A673 (cell line): ENCODE results near the gene CFAP141. TPM values are rescaled to one million over a fixed set of nuclear protein-coding genes. Genes with fewer than 3 reads are reported as not detected.
A peak's percentile ranks its signal among the peaks of the same experiment; 100 is the strongest.

Experiments
- BruUV-seq: library from RNA; stranded (reverse); fragments of 400-500 nt; replicated peaks from 2 replicates; lab custom pipeline; 2021; lab: Mats Ljungman, UMichigan
- CTCF ChIA-PET: fragments of 300-600 bp; sonication (Branson Sonifier 250); formaldehyde crosslinking; loops from one replicate; lab custom pipeline; 2022; ENCODE audit warnings: antibody characterized with exemption; lab: Charles Lee
- POLR2A ChIA-PET: fragments of 300-600 bp; sonication (Branson Sonifier 250); formaldehyde crosslinking; loops from one replicate; lab custom pipeline; 2022; ENCODE audit warnings: antibody characterized with exemption; ENCODE audit not compliant: low non-redundant PET; lab: Charles Lee
- DNase-seq: peaks from one replicate; pipeline ENCODE4 v3.0.0-alpha.2; 2015; ENCODE audit warnings: low spot score
- H3K27ac ChIP-seq: fragments of 200-600 bp; sonication (generic); 2 replicates; pipeline ENCODE4 v1.5.1; 2016; ENCODE audit warnings: mixed run types, low read depth, mild to moderate bottlenecking, mixed read lengths, antibody characterized with exemption, low read length; ENCODE audit not compliant: poor library complexity, severe bottlenecking
- H3K27me3 ChIP-seq: fragments of 200-600 bp; sonication (generic); replicated peaks from 2 replicates; pipeline ENCODE4 v1.6.1; 2017; ENCODE audit warnings: mixed run types, low read depth, mild to moderate bottlenecking, mixed read lengths, antibody characterized with exemption, low read length; ENCODE audit not compliant: insufficient read depth, poor library complexity
- H3K36me3 ChIP-seq: fragments of 200-600 bp; sonication (generic); 2 replicates; pipeline ENCODE4 v1.6.1; 2016; ENCODE audit warnings: mixed run types, mild to moderate bottlenecking, mixed read lengths, antibody characterized with exemption, low read length; ENCODE audit not compliant: insufficient read depth, poor library complexity, severe bottlenecking
- H3K4me1 ChIP-seq: fragments of 200-600 bp; sonication (generic); 2 replicates; pipeline ENCODE4 v1.6.1; 2017; ENCODE audit warnings: mixed run types, mild to moderate bottlenecking, mixed read lengths, antibody characterized with exemption, low read length; ENCODE audit not compliant: insufficient read depth, poor library complexity, severe bottlenecking
- H3K4me3 ChIP-seq: fragments of 200-600 bp; sonication (generic); 2 replicates; pipeline ENCODE4 v1.5.1; 2016; ENCODE audit warnings: low read depth, mixed run types, mild to moderate bottlenecking, mixed read lengths, low read length; ENCODE audit not compliant: poor library complexity, severe bottlenecking
- H3K9me3 ChIP-seq: fragments of 200-600 bp; sonication (generic); 2 replicates; pipeline ENCODE4 v1.6.1; 2016; ENCODE audit warnings: mixed run types, low read depth, mild to moderate bottlenecking, mixed read lengths, antibody characterized with exemption, low read length; ENCODE audit not compliant: poor library complexity, severe bottlenecking
- EZH2 ChIP-seq: fragments of 200-600 bp; sonication (generic); IDR thresholded peaks from 2 replicates; pipeline ENCODE4 v1.6.1; 2017; ENCODE audit warnings: borderline replicate concordance, low read depth, mild to moderate bottlenecking, mixed read lengths, antibody characterized with exemption, low read length; ENCODE audit not compliant: poor library complexity, severe bottlenecking
- intact Hi-C: fragments of 100-400 bp; cut with micrococcal nuclease; formaldehyde crosslinking; loops from one replicate; pipeline ENCODE4 v1.10.0; 2022; ENCODE audit not compliant: unreplicated experiment
- total RNA-seq: library from RNA; stranded (reverse); gene quantifications from 2 replicates; pipeline ENCODE4 v1.2.3, GENCODE V29; 2021
- TF ChIP-seq, protein P1 (sequence below): fragments of 300-800, 200-600 bp; sonication (generic); conservative IDR thresholded peaks from 2 replicates; pipeline ENCODE4 v1.5.1; 2017; ENCODE audit warnings: low read depth, mild to moderate bottlenecking, antibody characterized with exemption, low read length, moderate library complexity, mixed read lengths

CFAP141 gene
- total RNA-seq, 1 experiment from 2014 or later: not detected

- BruUV-seq: no TSS peak
- DNase-seq: peak; percentile 70
- no peaks in the 10 kb centered on the region for H3K9me3 ChIP-seq
- no peaks in the 10 kb centered on the region for H3K27me3 ChIP-seq
- no peaks in the 10 kb centered on the region for H3K36me3 ChIP-seq
- ChIA-PET CTCF (no interaction called here), POLR2A (no interaction called here)
- no peak overlapping the region for H3K27ac ChIP-seq
- TF ChIP-seq, protein P1, sequence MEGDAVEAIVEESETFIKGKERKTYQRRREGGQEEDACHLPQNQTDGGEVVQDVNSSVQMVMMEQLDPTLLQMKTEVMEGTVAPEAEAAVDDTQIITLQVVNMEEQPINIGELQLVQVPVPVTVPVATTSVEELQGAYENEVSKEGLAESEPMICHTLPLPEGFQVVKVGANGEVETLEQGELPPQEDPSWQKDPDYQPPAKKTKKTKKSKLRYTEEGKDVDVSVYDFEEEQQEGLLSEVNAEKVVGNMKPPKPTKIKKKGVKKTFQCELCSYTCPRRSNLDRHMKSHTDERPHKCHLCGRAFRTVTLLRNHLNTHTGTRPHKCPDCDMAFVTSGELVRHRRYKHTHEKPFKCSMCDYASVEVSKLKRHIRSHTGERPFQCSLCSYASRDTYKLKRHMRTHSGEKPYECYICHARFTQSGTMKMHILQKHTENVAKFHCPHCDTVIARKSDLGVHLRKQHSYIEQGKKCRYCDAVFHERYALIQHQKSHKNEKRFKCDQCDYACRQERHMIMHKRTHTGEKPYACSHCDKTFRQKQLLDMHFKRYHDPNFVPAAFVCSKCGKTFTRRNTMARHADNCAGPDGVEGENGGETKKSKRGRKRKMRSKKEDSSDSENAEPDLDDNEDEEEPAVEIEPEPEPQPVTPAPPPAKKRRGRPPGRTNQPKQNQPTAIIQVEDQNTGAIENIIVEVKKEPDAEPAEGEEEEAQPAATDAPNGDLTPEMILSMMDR: peak; percentile 58
- TF ChIP-seq EZH2: no peak
- H3K4me3 ChIP-seq: no peak overlapping the region
- peaks cover 5% of the 10 kb centered on the region for H3K4me1 ChIP-seq
- intact Hi-C loops: no loop called here
Observed at GRCh38 chr1:154186177-154186576, 20.0 kb downstream of the CFAP141 start.

DNA sequence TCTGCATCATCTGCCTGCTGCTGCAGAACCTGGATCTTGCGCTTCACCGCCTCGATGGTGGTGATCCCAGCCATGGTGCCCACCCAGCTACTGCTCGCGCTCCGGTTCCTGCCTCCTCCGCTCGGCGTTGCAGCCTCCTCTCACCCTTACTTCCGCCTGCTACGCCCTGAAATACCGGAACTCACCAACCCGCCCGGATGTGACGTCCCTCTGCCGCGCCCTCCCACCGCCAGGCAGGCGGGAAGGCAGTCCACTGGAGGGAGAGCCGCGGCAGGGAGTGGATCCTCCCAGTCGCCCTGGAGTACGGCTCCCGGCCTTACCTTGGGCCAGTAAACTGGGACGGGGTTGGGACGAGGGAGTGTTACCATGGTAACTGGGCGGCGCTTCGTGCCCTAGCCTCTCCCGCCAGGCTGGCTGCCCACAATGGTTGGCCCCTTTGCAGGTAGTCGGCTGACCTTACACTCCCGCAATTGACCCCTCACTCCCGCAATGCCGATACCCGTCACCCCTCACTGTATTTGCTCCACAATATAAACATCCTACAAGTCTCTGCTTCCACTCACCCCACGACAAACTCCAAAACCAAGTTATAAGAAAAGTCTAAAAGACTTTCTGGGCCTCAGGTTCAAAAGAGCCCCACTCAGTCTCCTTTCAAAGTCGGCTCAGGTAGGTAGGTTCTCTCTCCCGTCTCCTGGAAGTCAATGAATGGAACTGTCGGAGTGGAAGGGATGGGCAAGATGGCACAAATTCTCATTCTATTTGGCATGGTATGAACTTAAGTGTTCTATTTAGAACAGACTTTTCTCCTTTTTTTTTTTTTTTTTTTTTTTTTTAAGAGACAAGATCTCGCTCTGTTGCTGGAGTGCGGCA is 22.9 kb downstream of the CFAP141 start:
- intact Hi-C loops: no loop called here
- BruUV-seq: TSS peak; percentile 95
- Histone ChIP-seq H3K4me1 (peaks cover 34% of the 10 kb centered on the region), H3K27ac (peak overlapping the region; percentile 80), H3K36me3 (peaks cover 15% of the 10 kb centered on the region), H3K27me3 (no peaks in the 10 kb centered on the region), H3K4me3 (peak overlapping the region; percentile 98), H3K9me3 (no peaks in the 10 kb centered on the region)
- POLR2A ChIA-PET: interaction anchor here (0.7 to 0.8 kb wide), 2 partner anchors 36 to 303 kb away, joined by 3 to 4 read pairs; no protein-coding TSS in a partner anchor
- CTCF ChIA-PET: no interaction called here
- TF ChIP-seq, protein P1: no peak
- DNase-seq: peak; percentile 99

- BruUV-seq: no TSS peak
- ChIA-PET POLR2A (interaction anchor here (0.7 to 0.8 kb wide), 2 partner anchors 37 to 302 kb away, joined by 3 to 4 read pairs; no protein-coding TSS in a partner anchor), CTCF (no interaction called here)
- DNase-seq: peak; percentile 71
- no peaks in the 10 kb centered on the region for H3K9me3 ChIP-seq
- peak overlapping the region; percentile 98 for H3K4me3 ChIP-seq
- H3K36me3 ChIP-seq: peaks cover 15% of the 10 kb centered on the region
- no peaks in the 10 kb centered on the region for H3K27me3 ChIP-seq
- no peak for TF ChIP-seq EZH2
- TF ChIP-seq, protein P1: no peak
- H3K27ac ChIP-seq: peak overlapping the region; percentile 80
- H3K4me1 ChIP-seq: peaks cover 39% of the 10 kb centered on the region
- intact Hi-C loops: no loop called here
Observed at GRCh38 chr1:154182344-154183045, 23.6 kb downstream of the CFAP141 start.
